Measurements from ENCODE around the gene ZNF780A. TPM values are rescaled to one million over a fixed set of nuclear protein-coding genes. Genes with fewer than 3 reads are reported as not detected.
A peak's percentile ranks its signal among the peaks of the same experiment; 100 is the strongest.
"Not testable (repeated sequence)": the region's sequence is repeated elsewhere in the genome, so short reads cannot be mapped to it uniquely, and the experiment has no call there.

The ZNF780A gene
- 26.8 and 28.0 TPM in 2 replicates for total RNA-seq (2014; rRNA removed; shearing (Covaris generic))

GRCh38 chr19:40090241-40091204 lies at the start of gene ZNF780A:
TSS of gene ZNF780A (minus strand) at chr19:40090943. CDS start at chr19:40084753, 6,190 bp downstream.
- Histone ChIP-seq H3K9me3 (replicated peaks) (no peaks in the 10 kb centered on the region; the same call in 1 of the 2 replicates), H3K4me1 (no peaks in the 10 kb centered on the region), H3K36me3 (peaks cover 4% of the 10 kb centered on the region), H3K27me3 (no peaks in the 10 kb centered on the region), H3K27ac (peak within 1 kb of the TSS; percentile 73), H3K4me3 (peak within 1 kb of the TSS; percentile 75)
- peak; percentile 89 to 94 for DNase-seq

- Histone ChIP-seq H3K4me1 (peaks cover 11% of the 10 kb centered on the region), H3K9me3 (replicated peaks) (no peaks in the 10 kb centered on the region), H3K27ac (no peak overlapping the region), H3K27me3 (peaks cover 16% of the 10 kb centered on the region; the same call in 1 of the 2 replicates), H3K36me3 (no peaks in the 10 kb centered on the region), H3K4me3 (no peak overlapping the region)
- DNase-seq = peak in 1 of 2 experiments; percentile 73
Measured at GRCh38 chr19:40139533-40140287, 49.0 kb upstream of the ZNF780A start.

- Histone ChIP-seq H3K4me3 (no peak overlapping the region), H3K9me3 (replicated peaks) (no peaks in the 10 kb centered on the region), H3K36me3 (no peaks in the 10 kb centered on the region), H3K27me3 (peaks cover 25% of the 10 kb centered on the region), H3K4me1 (no peaks in the 10 kb centered on the region), H3K27ac (no peak overlapping the region)
- no peak for DNase-seq
Measured at GRCh38 chr19:40136818-40137217, 46.1 kb upstream of the ZNF780A start.

GRCh38 chr19:40134866-40135265 lies 44.1 kb upstream of the ZNF780A start:
- H3K27ac ChIP-seq = no peak overlapping the region
- H3K4me3 ChIP-seq = no peak overlapping the region
- no peaks in the 10 kb centered on the region for H3K36me3 ChIP-seq
- DNase-seq = no peak
- no peaks in the 10 kb centered on the region for H3K4me1 ChIP-seq
- H3K27me3 ChIP-seq = peaks cover 25% of the 10 kb centered on the region
- H3K9me3 ChIP-seq (replicated peaks) = no peaks in the 10 kb centered on the region

DNA sequence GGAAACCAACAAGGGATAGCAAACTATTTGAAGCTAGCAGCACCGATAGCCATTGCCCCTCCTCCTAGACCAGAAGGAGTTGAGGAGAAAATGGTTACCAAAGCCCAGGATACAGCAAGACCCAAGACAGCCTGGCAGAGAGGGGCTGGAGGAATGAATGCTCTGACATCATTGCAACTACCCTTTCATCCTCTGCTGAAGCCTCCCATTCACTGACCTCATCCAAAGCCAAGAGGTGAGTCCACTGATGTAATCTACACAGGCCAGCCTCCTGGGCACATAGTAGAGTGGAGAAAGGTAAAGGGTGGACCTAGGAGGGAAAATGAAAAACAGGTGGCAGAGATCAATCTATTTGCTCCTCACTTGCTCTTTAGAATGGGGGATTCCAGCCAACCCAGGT lies 42.7 kb upstream of the ZNF780A start:
- Histone ChIP-seq H3K4me3 (no peak overlapping the region), H3K9me3 (replicated peaks) (no peaks in the 10 kb centered on the region), H3K27ac (no peak overlapping the region), H3K36me3 (no peaks in the 10 kb centered on the region), H3K27me3 (peaks cover 25% of the 10 kb centered on the region), H3K4me1 (no peaks in the 10 kb centered on the region)
- no peak for DNase-seq

DNA sequence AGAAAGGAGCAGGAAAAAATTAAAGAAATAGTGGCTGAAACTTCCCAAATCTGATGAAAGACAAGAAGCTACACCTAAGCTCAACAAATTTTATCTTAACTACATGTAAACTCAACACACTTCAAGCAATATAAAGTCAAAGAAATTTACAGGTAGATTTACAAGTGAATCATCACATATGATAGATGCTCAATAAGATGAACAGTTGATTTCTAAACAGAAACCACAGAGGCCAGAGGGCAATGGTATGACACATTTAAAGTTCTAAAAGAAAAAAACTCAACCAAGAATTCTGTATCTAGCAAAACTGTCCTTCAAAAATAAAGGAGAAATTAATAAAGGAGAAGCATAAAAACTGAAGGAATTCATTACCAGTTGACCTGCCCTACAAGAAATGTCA lies 39.3 kb upstream of the ZNF780A start:
- no peaks in the 10 kb centered on the region for H3K36me3 ChIP-seq

DNA sequence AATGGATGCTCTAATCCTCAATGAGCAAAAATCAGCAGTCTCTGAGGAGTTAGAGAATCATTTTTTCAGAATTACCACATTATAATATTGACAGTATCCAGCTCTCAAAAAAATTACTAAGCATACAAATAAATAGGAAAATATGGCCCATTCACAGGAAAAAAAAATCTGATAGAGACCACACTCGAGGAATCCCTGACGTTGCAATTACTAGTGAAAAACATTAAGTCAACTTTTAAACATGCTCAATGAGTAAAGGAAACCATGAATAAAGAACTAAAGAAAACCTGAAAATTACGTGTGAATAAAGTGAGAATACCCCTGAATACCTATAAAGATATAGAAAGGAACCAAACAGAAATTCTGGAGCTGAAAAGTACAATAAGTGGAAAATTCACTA lies 38.7 kb upstream of the ZNF780A start:
- no peaks in the 10 kb centered on the region for H3K4me1 ChIP-seq
- no peak overlapping the region for H3K27ac ChIP-seq
- H3K9me3 ChIP-seq (replicated peaks) = no peaks in the 10 kb centered on the region
- peaks cover 6% of the 10 kb centered on the region for H3K27me3 ChIP-seq
- no peaks in the 10 kb centered on the region for H3K36me3 ChIP-seq
- no peak overlapping the region for H3K4me3 ChIP-seq
- DNase-seq = no peak

More for the DNA sequence above, 39.3 kb upstream of the ZNF780A start:
- peaks cover 11% of the 10 kb centered on the region for H3K27me3 ChIP-seq
- DNase-seq = no peak
- no peaks in the 10 kb centered on the region for H3K9me3 ChIP-seq (replicated peaks)
- H3K4me3 ChIP-seq = no peak overlapping the region
- no peak overlapping the region for H3K27ac ChIP-seq
- H3K4me1 ChIP-seq = no peaks in the 10 kb centered on the region

DNA sequence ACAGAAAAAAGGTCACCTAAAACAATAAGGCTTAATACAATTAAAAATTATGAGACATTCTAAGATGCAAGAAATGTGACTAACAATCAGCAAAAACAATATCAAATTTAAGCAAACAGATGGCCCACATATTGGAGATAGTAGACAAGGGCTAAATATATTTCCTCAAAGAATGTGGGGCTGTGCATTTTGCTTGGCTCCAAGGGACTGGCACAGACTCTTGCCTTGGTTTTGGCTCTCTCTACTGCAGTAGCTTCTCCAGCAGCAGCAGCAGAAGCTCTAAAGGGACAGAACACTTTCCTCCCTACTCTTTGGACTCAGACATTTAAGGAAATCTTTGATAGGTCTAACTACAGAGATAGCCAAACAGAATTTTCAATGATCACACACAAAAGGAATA lies 38.2 kb upstream of the ZNF780A start:
- no peaks in the 10 kb centered on the region for H3K36me3 ChIP-seq
- H3K27me3 ChIP-seq = peaks cover 2% of the 10 kb centered on the region
- H3K4me3 ChIP-seq = no peak overlapping the region
- no peaks in the 10 kb centered on the region for H3K4me1 ChIP-seq
- H3K27ac ChIP-seq = no peak overlapping the region
- no peaks in the 10 kb centered on the region for H3K9me3 ChIP-seq (replicated peaks)
- DNase-seq = no peak

- DNase-seq = no peak
- Histone ChIP-seq H3K9me3 (replicated peaks) (no peaks in the 10 kb centered on the region; the same call in 1 of the 2 replicates), H3K27me3 (no peaks in the 10 kb centered on the region), H3K4me1 (no peaks in the 10 kb centered on the region), H3K27ac (no peak overlapping the region), H3K4me3 (no peak overlapping the region), H3K36me3 (no peaks in the 10 kb centered on the region)
Measured at GRCh38 chr19:40119380-40119779, 28.6 kb upstream of the ZNF780A start.

- H3K27me3 ChIP-seq; H3K27ac ChIP-seq; DNase-seq; H3K4me1 ChIP-seq; H3K4me3 ChIP-seq; H3K36me3 ChIP-seq; H3K9me3 ChIP-seq (replicated peaks): not testable (repeated sequence)
Measured at GRCh38 chr19:40118638-40119037, 27.9 kb upstream of the ZNF780A start.

- Histone ChIP-seq H3K9me3 (replicated peaks) (peaks cover 5% of the 10 kb centered on the region), H3K4me1 (no peaks in the 10 kb centered on the region), H3K27me3 (no peaks in the 10 kb centered on the region), H3K27ac (no peak overlapping the region), H3K36me3 (no peaks in the 10 kb centered on the region), H3K4me3 (no peak overlapping the region)
- no peak for DNase-seq
Measured at GRCh38 chr19:40116075-40116474, 25.3 kb upstream of the ZNF780A start.

DNA sequence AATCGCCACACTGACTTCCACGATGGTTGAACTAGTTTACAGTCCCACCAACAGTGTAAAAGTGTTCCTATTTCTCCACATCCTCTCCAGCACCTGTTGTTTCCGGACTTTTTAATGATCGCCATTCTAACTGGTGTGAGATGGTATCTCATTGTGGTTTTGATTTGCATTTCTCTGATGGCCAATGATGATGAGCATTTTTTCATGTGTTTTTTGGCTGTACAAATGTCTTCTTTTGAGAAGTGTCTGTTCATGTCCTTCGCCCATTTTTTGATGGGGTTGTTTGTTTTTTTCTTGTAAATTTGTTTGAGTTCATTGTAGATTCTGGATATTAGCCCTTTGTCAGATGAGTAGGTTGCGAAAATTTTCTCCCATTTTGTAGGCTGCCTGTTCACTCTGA lies 23.4 kb upstream of the ZNF780A start:
- H3K27ac ChIP-seq; H3K36me3 ChIP-seq; DNase-seq; H3K9me3 ChIP-seq (replicated peaks); H3K27me3 ChIP-seq; H3K4me1 ChIP-seq; H3K4me3 ChIP-seq: not testable (repeated sequence)

GRCh38 chr19:40112271-40112670 lies 21.5 kb upstream of the ZNF780A start:
- H3K27ac ChIP-seq; DNase-seq; H3K4me3 ChIP-seq; H3K27me3 ChIP-seq; H3K9me3 ChIP-seq (replicated peaks); H3K36me3 ChIP-seq; H3K4me1 ChIP-seq: not testable (repeated sequence)

DNA sequence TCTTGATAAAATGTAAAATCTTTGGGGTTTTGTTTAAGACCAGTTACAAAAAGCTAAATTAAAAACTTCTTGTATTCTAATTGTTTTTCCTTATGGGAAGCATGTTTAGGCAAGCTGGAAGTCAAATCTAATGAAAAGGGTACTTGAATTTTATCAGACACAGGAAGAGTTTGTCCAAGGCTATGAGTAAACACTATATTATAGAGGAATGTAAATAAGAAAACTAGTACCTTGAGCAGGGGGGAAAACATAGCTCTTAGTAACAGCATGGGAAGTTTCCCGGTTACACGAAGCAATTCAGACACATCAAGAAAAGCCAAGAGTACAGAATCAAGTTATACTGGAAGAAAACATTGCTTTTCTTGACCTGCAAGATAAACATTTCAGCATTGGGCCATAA lies 19.8 kb upstream of the ZNF780A start:
- H3K27ac ChIP-seq = no peak overlapping the region
- no peak for DNase-seq
- no peak overlapping the region for H3K4me3 ChIP-seq
- no peaks in the 10 kb centered on the region for H3K27me3 ChIP-seq
- no peaks in the 10 kb centered on the region for H3K4me1 ChIP-seq
- no peaks in the 10 kb centered on the region for H3K36me3 ChIP-seq
- peaks cover 5% of the 10 kb centered on the region for H3K9me3 ChIP-seq (replicated peaks)

DNA sequence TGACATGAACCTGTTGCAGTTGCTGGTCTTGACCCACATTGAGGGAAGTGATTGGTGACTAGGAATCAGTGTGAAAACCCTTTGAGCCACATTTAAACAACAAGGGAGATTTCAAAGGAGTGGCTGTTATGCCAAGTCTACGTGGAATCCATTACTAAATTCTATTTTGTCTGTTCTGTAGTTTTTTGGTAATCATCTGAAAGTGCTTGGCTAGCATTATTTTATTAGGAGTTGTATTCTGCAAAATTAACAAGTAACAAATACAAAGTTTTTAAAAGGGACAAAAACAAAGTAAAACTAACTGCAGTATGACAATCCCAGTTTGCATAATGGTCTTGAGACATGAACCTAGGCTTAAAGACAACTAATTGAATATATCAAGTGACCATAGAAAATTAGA lies 14.0 kb upstream of the ZNF780A start:
- Histone ChIP-seq H3K9me3 (replicated peaks) (no peaks in the 10 kb centered on the region), H3K4me1 (no peaks in the 10 kb centered on the region), H3K27ac (no peak overlapping the region), H3K36me3 (no peaks in the 10 kb centered on the region), H3K27me3 (no peaks in the 10 kb centered on the region), H3K4me3 (no peak overlapping the region)
- DNase-seq = no peak
